HG02623 (cell line): ENCODE results near the gene NGDN.
"Not testable (repeated sequence)": the region's sequence is repeated elsewhere in the genome, so short reads cannot be mapped to it uniquely, and the experiment has no call there.

Source experiments
- ATAC-seq: cut with Tn5 transposase; IDR thresholded peaks from one replicate; pipeline ENCODE4 v1.9.1; 2021; ENCODE audit warnings: moderate library complexity; ENCODE audit not compliant: unreplicated experiment

Gene NGDN

GRCh38 chr14:23469127-23469905 is at the start of gene NGDN:
Gene NGDN, plus strand, starts transcription at chr14:23469703. Its CDS starts 13 bp downstream, at chr14:23469716.
- ATAC-seq: peak; percentile 96

GRCh38 chr14:23421594-23421993 is 47.9 kb upstream of the NGDN start:
- ATAC-seq: no peak

- no peak for ATAC-seq
Observed at GRCh38 chr14:23423657-23424056, 45.8 kb upstream of the NGDN start.

- no peak for ATAC-seq
Observed at GRCh38 chr14:23425169-23425568, 44.3 kb upstream of the NGDN start.

GRCh38 chr14:23425798-23426197 is 43.7 kb upstream of the NGDN start:
- not testable (repeated sequence) for ATAC-seq

GRCh38 chr14:23428686-23429495 is 40.6 kb upstream of the NGDN start:
- ATAC-seq: no peak

GRCh38 chr14:23430016-23430722 is 39.3 kb upstream of the NGDN start:
- ATAC-seq: no peak

- no peak for ATAC-seq
Observed at GRCh38 chr14:23430723-23431085, 38.8 kb upstream of the NGDN start.

- ATAC-seq: no peak
Observed at GRCh38 chr14:23431486-23431885, 38.0 kb upstream of the NGDN start.

- no peak for ATAC-seq
Observed at GRCh38 chr14:23432102-23432925, 37.2 kb upstream of the NGDN start.

- no peak for ATAC-seq
Observed at GRCh38 chr14:23432946-23433345, 36.6 kb upstream of the NGDN start.

GRCh38 chr14:23433457-23433856 is 36.0 kb upstream of the NGDN start:
- no peak for ATAC-seq

- no peak for ATAC-seq
Observed at GRCh38 chr14:23434488-23435222, 34.8 kb upstream of the NGDN start.

GRCh38 chr14:23435543-23436326 is 33.8 kb upstream of the NGDN start, which contains the start of gene MYH7:
Gene MYH7, minus strand, starts transcription at chr14:23435660. Its CDS starts 1,928 bp downstream, at chr14:23433732.
- no peak for ATAC-seq

- ATAC-seq: no peak
Observed at GRCh38 chr14:23436327-23437132, 33.0 kb upstream of the NGDN start.

GRCh38 chr14:23437133-23438100 is 32.1 kb upstream of the NGDN start:
- no peak for ATAC-seq
